GM18520 (cell line): Measurements from ENCODE around the gene RPS19.

ENCODE experiments used
- ATAC-seq: cut with Tn5 transposase; IDR thresholded peaks from one replicate; pipeline ENCODE4 v1.9.1; 2021; ENCODE audit not compliant: unreplicated experiment

RPS19 gene

DNA sequence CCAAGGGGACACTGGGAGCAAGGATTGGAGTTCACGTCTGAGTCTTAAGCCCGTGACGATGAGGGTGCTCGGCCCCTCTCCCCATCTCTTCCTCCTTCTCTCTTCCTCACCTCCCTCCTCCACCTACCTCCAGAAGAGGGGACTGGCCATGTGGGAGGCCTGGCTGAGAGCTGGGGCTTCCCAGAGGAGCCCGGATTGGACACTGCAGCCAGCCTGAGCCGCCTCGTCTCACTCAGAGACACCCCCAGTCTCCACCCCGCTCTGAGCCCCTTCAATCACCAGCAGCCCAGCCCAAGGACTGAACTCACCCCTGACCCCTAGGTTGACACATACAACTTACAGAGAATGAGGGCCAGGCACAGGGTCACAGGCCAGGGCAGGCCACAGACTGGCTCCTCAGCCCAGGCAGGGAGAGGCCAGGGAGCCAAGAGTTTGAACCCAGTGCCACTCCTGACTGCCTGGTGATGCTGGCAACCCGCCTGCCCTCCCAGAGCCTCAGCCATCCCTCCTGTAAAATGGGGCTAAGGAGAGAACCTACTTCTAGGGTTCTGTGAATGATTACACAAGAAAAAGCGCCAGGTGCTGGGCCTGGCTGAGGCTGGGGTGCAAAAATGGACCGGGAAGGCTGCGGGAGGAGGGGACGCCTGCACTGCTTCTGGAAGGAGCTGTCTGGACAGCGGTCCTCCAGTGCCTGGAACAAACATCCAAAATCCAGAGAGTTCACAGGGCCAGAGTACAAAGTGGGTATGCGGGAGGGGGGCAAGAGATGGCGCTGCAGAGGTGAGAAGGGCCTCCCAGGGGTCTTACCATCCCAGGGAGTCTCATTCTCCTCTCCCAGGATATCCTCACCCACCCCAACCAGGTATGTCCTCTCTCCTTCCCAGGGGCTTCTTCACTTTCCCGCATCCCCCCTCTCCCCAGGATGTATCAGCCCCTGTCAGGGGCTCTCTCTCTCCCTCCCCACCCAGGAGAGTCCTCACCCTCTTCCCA, 18.2 kb downstream of the RPS19 start:
- no peak for ATAC-seq

DNA sequence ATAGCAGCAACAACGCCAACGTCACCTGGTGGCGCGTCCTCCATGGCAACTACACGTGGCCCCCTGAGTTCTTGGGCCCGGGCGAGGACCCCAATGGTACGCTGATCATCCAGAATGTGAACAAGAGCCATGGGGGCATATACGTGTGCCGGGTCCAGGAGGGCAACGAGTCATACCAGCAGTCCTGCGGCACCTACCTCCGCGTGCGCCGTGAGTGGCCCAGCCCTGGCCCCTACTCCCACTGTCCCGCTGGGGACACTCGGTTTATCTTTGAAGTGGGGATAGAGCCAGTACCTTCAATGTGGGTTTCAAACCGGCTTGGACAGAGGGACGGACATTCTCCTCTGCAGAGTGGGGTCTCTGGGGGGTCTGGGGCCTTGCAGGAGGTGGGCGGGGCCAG, 19.0 kb downstream of the RPS19 start:
- no peak for ATAC-seq

DNA sequence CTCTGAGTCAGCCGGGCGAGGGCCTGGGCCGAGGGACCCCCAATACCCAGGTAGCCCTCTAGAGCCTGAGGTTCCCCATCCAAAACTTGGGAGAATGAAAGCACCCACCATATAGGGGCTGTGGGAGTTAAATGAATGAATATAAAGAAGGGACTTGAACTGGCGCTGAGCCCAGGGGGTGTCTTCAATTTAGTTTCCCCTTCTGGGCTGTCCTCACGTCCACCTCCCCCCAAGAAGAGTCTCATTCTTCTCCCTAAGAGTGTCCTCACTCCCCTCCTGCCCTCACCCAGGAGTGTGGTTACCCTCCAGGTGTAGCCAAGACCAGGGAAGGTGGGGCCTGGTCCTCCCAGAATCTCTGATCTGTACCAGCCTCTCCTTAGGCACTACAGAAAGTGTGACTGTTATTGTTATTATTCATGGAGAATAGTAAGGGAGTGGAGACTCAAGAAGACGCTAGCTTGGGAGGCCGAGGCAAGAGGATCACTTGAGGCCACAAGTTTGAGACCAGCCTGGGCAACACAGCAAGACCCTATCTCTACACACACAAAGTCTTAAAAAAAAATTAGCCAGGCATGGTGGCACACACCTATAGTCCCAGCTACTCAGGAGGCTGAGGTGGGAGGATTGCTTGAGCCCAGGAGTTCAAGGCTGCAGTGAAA, 19.7 kb downstream of the RPS19 start:
- no peak for ATAC-seq

DNA sequence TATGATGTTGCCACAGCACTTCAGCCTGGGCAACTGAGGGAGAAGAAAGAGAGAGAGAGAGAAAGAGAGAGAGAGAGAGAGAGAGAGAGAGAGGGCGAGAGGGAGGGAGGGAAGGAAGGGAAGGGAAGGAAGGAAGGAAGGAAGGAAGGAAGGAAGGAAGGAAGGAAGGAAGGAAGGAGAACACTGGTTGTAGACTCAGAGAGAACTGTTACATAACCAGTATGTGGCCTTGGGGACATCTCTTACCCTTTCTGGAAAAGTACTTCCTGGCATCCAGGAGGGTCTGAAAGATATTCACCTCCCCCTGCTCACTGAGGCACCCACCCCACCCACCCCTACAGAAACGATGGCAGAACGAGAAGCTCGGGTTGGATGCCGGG, 20.3 kb downstream of the RPS19 start:
- ATAC-seq = no peak

DNA sequence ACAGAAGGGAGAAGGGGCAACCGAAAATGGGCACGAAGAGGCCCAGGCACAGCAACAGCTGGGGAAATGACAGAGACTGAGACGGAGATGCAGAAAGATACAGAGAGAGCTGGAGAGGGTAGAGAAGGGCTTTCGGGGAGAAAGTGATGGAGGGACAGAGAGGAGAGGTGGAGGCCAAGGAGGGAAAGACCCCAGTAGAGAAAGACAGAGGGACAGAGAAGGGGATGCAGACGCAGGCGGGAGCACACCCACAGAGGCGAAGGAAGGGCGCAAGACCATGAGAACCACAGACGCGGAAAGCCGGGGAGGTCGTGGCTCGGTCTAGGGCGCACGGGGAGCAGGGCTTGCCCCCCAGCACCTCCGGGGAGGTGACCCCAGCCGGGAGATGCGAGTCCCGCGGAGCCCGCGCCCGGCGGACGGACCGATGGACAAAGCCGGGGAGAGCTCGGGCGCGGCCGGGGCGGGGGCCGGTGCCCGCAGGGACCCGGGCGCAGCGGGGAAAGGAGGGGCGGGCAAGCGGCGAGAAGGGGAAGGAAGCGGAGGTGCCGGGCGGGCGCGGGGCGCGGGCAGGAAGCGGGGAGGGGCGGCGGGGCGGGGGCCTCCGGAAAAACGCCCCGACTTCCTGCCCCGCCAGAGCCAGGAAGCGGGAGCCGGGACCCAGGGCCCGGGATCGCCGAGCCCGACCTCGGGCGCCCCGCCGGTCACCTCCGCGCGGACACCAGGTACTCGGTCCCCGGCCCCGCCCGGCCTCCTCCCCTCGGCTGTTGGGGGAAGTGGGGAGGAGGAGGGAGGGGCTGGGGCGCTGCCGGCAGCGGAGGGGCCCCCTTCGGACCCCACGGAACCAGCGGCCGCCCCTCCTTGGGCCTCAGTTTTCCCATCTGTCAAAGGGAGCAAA, 22.8 kb downstream of the RPS19 start, which contains the start of gene ARHGEF1:
ARHGEF1 (plus strand) TSS at position 617 of the 895 bp plus-strand sequence. CDS start 4,899 bp downstream, outside the sequence.
- no peak for ATAC-seq

DNA sequence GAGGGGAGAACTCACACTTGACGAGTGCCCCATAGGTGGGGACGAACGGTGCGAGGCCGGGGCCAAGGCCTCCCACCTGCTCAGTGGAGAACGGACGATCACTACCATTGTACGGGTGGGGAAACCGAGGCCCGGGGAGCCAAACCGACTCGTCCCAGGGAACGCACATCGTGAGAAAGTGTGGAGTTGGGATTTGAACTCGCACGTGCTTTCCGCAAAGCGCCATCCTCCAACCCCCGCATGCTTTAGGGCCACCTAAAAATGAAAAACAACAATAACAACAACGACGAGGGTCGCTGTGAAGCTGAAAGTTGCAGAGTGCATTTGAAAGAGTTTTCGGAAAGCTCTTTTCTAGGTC, 23.4 kb downstream of the RPS19 start:
- ATAC-seq = no peak

DNA sequence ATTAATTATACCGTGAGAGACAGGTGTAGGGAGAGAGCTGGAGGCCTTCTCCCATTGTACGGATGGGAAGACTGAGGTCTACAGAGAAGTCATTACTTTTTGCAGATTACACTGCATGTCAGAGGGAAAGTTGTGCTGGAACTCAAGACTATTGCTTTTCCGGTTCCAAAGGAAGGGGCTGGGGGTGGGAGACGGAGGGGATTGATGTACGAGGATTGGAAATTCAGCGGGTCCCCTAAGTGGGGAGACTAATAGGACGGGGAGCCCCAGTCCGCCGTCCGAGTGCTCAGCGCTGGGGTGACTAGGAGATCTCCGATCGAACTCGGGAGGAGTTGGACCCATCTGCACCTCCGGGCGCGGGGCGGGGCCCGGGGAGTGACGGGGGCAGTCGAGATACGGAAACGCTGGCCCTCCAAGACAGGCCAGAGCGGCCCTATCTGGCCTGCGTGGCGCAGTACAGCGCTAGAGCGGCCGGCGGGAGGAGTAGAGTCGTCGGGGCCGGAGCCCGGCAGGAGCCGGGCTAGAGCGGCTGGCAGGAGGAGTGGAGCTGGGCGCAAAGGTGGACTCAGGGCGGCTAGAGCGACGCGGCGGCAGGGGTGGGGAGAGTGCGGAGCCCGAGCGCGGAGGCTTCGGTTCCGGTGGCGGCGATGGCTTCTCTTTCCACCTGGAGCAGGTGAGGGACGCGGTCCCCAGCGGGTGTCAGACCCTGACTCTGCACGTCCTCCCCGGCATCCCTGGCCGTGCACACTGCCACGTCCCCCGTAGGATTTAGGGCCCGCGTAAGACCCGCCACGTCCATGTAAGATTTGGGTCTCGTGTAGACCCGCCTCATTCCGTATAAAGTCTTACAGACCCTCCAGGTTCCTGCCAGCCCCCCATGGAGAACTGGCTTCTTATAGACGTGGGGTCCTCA, 24.0 kb downstream of the RPS19 start:
- peak; percentile 73 for ATAC-seq

DNA sequence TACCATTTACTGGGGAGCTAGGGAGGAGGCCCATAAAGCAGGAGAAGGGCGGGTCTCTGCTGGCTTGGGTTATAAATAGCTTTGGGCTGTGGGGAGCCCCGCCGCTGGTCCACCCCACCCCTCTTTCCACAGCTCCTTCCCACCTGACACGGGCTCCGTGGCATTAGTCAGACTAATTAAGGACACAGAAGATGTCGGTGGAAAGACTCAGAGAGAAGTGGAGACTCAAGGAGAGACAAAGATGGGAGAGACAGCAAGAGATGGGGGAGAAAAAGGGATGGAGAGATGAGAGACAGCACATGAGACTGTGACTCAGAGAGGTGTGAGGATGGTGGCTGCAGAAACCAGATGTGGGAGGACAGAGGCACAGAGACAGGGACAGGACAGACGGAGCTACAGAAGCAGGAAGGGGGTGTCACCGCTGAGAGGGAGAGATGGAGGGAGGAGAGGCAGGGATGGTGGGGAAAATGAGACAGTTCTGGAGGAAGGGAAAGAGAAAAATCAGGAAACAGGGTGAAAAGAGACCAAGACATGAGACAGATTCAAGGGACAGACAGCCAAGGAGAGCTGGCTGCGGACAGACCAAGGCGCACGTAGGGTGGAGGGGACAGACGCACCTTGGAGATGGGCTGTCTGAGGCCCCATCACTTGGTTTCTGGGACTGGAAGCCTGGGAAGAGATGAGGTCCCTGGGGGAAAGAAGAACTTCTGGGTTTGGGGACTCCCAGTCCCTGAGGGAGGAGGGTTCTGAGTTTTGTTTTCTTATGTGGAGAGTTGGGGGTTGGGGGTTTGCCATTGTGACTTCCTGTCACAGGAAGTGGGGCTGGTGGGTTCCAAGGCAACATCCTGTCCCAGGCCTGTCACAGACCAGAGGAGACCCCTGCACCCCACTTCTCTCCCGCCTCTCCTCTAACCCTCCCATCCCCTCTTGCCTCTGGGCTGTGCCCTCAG, 27.0 kb downstream of the RPS19 start:
- ATAC-seq = no peak

DNA sequence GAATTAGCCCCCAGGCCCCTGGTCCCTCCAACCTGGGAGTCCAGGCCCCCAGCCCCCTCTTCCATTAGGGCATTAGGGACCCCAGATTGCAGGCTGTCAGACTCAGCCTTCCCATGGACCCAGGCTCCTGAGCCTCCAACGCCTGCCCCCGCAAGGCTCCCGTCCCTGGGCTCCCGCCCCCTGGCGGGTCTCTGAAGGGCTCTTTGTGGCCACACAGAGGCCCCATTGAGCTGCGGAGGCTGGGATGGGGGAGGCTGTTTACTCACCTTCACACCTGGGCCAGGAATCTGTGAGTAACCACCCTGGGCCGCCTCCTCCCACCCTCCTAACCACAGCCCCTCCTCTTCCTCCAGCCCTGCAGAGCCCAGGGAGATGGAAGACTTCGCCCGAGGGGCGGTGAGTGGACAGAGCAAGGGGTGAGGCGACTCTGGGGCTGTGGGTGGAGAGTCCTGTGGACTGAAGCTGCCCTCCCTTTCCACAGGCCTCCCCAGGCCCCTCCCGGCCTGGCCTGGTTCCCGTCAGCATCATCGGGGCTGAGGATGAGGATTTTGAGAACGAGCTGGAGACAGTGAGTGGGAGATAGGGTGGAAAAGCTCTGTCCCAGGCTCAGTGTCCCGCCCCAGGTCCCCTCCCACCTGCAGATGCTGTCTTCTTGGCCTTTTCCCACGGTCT, 27.8 kb downstream of the RPS19 start:
- ATAC-seq = no peak

DNA sequence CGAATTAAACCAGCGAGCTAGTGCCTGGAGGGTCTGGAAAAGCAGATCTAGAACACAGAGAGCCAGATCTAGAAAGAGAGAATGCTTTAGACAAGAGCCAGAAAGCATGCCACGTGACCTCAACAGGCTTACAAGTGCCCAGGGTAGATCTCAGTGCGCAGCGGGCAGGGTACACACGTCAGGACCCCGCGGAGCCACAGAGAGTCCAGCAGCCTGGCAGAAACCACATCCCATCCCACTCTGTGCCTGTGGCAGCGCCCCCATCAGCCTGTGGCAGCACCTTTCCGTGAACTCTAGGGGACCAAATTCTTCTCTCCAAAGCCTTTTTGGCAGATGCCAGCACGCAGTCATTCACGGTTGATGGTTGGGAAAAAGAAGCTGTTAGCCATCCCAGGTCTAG, 28.9 kb downstream of the RPS19 start:
- ATAC-seq = no peak

DNA sequence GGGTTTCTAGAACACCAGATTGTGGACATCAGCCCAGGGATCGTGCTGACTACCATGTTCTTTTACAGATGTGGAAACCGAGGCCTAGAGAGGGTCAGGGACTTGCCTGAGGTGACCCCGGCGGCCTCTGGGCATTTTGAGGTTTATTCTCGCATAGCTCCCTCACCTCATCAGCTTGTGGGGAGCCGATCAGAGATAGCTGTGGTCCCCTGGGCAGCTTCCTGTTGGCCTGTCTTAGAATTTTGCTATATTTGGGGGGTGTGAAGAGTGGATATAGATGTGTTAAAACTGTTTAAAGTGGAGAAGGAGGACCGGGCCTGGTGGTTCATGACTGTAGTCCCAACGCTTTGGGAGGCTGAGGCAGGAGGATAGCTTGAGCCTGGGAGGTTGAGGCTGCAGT, 29.8 kb downstream of the RPS19 start:
- no peak for ATAC-seq

DNA sequence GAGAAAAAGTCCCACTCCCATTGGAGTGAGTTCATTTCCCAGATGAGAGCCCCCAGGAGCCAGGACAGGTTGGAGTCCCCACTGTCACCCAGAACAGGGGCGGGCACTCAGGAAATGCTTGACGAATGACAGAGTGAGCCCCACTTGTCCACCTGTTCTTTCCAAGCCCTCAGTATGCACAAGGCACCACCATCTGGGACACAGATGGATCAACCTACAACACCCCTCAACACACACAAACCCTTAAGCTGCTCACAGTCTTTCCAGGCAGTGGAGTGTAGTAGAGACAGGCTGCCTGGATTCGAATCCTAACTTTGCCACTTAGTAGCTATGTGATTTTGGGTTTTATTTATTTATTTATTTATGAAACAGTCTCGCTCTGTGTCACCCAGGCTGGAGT, 30.9 kb downstream of the RPS19 start:
- no peak for ATAC-seq

DNA sequence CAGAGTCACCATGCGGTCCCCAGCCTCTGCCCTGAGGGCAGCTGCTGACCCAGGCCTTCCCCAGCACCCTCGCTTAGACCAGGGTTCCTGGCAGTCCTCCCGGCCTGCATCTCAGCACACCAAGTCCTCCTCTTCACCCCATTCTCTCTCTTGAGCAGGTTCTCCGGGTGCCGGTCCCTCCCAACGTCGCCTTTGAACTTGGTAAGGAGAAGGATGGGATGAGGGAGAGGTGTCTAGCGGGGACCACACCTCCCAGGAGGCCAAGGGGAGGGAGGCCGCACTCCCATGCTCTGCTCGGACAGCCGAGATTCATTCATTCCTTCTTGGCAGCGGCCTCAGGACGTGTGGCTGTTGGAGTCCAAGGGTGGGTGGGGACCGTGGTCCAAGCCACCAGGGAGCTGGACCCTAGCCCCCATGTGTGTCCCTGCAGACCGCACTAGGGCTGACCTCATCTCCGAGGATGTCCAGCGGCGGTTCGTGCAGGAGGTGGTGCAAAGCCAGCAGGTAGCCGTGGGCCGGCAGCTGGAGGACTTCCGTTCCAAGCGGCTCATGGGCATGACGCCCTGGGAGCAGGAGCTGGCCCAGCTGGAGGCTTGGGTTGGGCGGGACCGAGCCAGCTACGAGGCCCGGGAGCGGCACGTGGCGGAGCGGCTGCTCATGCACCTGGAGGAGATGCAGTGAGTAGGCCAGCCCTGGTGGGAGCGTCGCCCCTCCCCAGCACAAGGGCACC, 32.3 kb downstream of the RPS19 start:
- no peak for ATAC-seq

DNA sequence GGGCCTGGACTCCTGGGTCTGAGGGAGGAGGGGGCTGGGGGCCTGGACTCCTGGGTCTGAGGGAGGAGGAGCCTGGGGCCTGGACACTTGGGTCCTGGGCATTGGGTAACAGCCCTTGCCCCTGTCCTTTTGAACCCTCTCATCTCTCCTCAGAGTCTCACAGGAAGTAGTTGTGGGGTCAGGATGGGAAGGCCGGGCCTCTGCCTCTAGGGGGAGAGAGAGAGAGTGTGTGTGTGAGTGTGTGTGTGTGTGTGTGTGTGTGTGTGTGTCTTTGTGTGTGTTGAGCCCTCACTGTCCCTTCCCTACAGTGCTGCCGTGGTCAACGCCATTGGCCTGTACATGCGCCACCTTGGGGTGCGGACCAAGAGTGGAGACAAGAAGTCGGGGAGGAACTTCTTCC, 33.8 kb downstream of the RPS19 start:
- no peak for ATAC-seq

DNA sequence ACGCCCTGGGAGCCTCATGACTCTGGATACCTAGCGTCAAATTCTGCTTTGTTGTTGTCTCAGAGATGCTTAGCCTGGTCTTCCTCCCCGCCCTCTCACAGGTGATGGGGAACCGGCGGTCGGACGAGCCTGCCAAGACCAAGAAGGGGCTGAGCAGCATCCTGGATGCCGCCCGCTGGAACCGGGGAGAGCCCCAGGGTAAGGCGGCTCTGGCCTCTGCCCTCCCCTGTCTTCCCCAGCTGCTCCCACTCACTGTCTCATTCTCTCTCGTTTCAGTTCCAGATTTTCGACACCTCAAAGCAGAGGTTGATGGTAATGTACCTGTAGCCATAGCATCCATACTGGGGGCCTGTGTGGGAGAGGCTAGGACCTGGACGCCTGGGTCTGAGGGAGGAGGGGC, 34.3 kb downstream of the RPS19 start:
- ATAC-seq = no peak

DNA sequence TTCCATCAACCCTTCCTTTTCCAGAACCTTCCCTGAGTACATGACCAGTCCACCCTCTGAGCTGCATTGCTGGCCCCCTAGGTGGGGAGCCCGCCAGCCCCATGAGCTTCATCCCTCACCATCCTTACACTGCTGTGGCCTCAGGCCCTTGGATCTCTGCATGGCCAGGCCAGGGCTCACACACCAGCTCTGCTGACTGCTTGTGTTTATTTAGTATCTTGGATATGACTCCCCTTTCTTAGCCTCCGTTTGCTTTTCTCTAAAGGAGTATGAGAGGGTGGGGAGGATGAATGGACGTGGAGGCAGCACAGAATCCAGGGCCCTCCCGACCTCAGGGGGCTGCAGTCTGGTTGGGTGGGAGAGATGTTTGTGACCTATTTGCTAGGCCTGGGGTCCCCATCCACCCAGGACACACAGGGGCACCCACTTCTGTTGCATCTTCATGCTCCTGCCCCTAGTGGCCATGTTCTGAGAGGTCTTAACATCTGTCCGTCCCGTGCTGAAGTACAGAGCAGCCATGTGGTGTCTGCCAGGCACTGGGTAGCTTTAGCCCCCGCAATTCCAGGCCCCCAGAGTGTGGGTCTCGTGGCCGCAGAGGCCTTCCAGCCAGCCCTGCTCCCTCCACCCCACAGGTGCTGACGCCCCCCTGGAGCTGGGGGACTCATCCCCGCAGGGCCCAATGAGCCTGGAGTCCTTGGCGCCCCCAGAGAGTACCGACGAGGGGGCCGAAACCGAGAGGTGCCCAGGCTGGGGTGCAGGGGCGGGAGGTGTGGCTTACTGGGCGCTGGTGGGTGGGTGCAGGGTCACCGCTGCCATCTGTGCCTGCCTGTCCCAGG, 35.9 kb downstream of the RPS19 start:
- ATAC-seq = no peak

DNA sequence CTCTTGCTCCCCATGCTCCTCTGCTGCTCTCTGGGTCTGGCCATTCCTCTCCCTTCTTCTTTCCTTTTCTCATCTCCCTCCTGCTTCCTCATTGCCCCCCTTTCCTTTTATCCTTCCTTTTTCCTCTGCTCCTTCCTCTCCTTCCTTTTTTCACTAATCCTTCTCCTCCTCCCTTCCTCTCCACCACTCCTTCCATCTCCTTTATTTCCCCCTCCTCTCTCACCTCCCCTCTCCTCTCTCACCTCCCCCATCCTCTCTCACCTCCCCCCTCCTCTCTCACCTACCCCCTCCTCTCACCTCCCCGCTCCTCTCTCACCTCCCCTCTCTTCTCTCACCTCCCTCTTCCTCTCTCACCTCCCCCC, 36.5 kb downstream of the RPS19 start:
- ATAC-seq = no peak
